Measurements from ENCODE around the gene COQ7. TPM values are rescaled to one million over a fixed set of nuclear protein-coding genes. Genes with fewer than 3 reads are reported as not detected.

The COQ7 gene
- total and polyA plus RNA-seq, 10 donors: 6.6 to 23.4 (median 13.0) TPM

DNA sequence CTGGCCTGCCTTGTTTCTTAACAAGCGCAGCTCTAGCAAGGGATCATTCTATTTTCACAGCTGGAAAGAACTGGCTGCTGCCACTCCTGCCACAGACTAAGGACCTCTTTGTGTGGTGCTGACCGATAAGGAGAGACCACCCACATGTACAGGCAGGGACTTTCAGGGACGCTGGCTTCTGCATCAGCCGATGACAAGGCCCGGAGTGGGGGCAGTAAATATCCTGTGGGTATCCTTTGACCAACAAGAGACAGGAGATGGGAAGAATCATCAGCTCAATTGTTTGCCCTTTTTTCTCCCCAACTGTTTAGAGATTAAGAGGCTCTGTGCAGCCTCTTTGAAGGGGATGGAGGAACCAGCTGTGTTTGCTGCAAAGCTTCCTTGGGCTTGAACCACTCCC, 37.2 kb downstream of the COQ7 start:
- intact Hi-C loops (cut with DNase I; ENCODE audit: low total_unique reads): no loop called here
- 80 to 90% (median 83%) methylated on average over 5 of the region's 5 CpGs for WGBS, 5 donors

DNA sequence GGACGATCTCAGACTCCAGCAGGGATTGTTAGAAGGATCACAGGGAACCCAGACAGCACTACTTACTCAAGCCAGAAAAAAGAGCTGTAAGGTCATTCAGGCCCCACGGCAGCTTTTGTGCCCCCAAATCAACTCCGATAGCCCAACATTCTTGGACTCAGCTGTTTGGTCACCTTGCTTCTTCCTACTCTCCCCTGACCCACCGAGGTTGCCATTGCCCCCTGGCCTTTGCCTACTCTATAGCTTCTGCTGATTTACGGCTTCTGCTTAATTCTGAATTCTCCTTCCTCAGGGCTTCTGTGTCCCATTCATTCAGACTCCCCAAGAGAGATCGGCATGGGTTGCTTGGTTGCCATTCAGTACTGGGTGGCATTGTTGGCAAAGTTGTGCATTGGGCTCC, 37.7 kb downstream of the COQ7 start:
- DNase-seq: no peak
- no peak overlapping the region for H3K27ac ChIP-seq
- intact Hi-C loops (cut with DNase I; ENCODE audit: low total_unique reads): no loop called here
- no peaks in the 10 kb centered on the region for H3K27me3 ChIP-seq (replicated peaks in 1 of 7)
- no peak overlapping the region for H3K4me3 ChIP-seq
- peaks cover 0 to 2% (median 0%) of the 10 kb centered on the region in 8 donors for H3K9me3 ChIP-seq
- TF ChIP-seq, protein P1, sequence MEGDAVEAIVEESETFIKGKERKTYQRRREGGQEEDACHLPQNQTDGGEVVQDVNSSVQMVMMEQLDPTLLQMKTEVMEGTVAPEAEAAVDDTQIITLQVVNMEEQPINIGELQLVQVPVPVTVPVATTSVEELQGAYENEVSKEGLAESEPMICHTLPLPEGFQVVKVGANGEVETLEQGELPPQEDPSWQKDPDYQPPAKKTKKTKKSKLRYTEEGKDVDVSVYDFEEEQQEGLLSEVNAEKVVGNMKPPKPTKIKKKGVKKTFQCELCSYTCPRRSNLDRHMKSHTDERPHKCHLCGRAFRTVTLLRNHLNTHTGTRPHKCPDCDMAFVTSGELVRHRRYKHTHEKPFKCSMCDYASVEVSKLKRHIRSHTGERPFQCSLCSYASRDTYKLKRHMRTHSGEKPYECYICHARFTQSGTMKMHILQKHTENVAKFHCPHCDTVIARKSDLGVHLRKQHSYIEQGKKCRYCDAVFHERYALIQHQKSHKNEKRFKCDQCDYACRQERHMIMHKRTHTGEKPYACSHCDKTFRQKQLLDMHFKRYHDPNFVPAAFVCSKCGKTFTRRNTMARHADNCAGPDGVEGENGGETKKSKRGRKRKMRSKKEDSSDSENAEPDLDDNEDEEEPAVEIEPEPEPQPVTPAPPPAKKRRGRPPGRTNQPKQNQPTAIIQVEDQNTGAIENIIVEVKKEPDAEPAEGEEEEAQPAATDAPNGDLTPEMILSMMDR (IDR thresholded peaks at IDR 0.05 in 8 of 11, conservative IDR thresholded peaks at IDR 0.05 in 3 of 11): no peak
- TF ChIP-seq POLR2A (IDR thresholded peaks at IDR 0.05): no peak
- TF ChIP-seq POLR2AphosphoS5 (IDR thresholded peaks at IDR 0.05): no peak
- WGBS, 5 donors: 83 to 93% (median 84%) methylated on average over 6 of the region's 6 CpGs
- H3K36me3 ChIP-seq: no peaks in the 10 kb centered on the region
- peaks cover 0 to 8% (median 0%) of the 10 kb centered on the region in 6 donors for H3K4me1 ChIP-seq

More for the DNA sequence above, 37.2 kb downstream of the COQ7 start:
- Histone ChIP-seq H3K27ac (no peak overlapping the region), H3K4me1 (peaks cover 0 to 8% (median 0%) of the 10 kb centered on the region in 6 donors), H3K36me3 (no peaks in the 10 kb centered on the region), H3K27me3 (replicated peaks in 1 of 7) (no peaks in the 10 kb centered on the region), H3K9me3 (peaks cover 0 to 5% (median 0%) of the 10 kb centered on the region in 8 donors), H3K4me3 (no peak overlapping the region)
- TF ChIP-seq, protein P1 (IDR thresholded peaks at IDR 0.05 in 8 of 11, conservative IDR thresholded peaks at IDR 0.05 in 3 of 11): no peak
- no peak for TF ChIP-seq POLR2A (IDR thresholded peaks at IDR 0.05)
- no peak for TF ChIP-seq POLR2AphosphoS5 (IDR thresholded peaks at IDR 0.05)
- no peak for DNase-seq

DNA sequence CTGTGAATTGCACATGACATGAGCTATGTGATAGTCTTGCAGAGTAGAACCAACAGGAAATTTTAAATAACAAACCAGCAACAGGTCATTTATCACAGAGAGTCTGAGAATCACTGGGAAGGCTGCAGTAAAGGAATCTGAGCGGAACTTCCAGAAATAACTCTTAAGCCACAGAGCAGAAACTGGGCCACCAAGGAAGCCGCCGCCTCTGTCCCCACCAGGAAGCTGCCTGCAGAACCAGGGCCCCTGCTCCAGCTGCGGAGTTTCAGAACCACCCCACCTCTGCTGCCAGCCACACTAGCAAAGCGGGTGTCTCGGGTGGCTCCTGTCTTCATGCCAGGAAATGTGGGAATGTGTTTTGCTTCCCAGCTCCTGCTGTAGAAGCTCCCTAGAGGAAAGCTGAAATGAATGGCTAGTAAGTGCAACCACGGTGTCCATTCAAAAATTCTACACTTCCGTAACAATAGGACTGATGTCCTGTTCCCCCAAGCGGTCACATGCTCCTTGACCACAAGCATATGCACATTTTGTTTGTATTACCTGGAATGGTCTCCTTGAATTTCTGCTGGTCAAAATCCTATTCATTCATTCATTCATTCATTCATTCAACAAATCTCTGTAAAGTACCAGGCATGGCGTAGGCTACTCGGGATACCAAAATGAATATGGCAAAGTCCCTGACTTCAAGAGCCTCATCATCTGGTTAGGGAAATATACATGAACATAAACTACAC, 38.6 kb downstream of the COQ7 start:
- TF ChIP-seq POLR2AphosphoS5 (IDR thresholded peaks at IDR 0.05) (no peak), POLR2A (IDR thresholded peaks at IDR 0.05) (no peak)
- TF ChIP-seq, protein P1 (IDR thresholded peaks at IDR 0.05 in 8 of 11, conservative IDR thresholded peaks at IDR 0.05 in 3 of 11): no peak
- Histone ChIP-seq H3K4me1 (peaks cover 0 to 8% (median 0%) of the 10 kb centered on the region in 6 donors), H3K36me3 (no peaks in the 10 kb centered on the region), H3K9me3 (no peaks in the 10 kb centered on the region), H3K4me3 (no peak overlapping the region), H3K27ac (no peak overlapping the region), H3K27me3 (replicated peaks in 1 of 7) (no peaks in the 10 kb centered on the region)
- DNase-seq: no peak
- intact Hi-C loops (cut with DNase I; ENCODE audit: low total_unique reads): no loop called here
- 53 to 76% (median 63%) methylated on average over 11 of the region's 11 CpGs for WGBS, 5 donors

DNA sequence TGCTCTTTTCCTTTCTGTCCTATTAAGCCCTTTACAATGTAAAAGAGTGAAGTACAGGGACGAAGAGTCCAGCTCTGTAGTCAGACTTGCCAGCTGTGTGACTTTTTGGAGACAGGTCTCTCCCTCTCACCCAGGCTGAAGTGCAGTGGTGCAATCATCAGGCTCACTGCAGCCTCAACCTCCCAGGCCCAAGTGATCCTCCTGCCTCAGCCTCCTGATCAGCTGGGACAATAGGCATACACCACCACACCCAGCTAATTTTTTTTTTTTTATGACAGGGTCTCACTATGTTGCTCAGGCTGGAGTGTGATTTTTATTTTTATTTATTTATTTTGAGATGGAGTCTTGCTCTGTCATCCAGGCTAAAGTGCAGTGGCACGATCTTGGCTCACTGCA, 39.2 kb downstream of the COQ7 start:
- DNase-seq: no peak
- WGBS, 5 donors: 85 to 97% (median 93%) methylated on average over 2 of the region's 2 CpGs
- Histone ChIP-seq H3K9me3 (no peaks in the 10 kb centered on the region), H3K4me1 (peaks cover 0 to 8% (median 0%) of the 10 kb centered on the region in 6 donors), H3K36me3 (no peaks in the 10 kb centered on the region), H3K4me3 (no peak overlapping the region), H3K27me3 (replicated peaks in 1 of 7) (no peaks in the 10 kb centered on the region), H3K27ac (no peak overlapping the region)
- intact Hi-C loops (cut with DNase I; ENCODE audit: low total_unique reads): no loop called here
- TF ChIP-seq POLR2AphosphoS5 (IDR thresholded peaks at IDR 0.05): no peak
- TF ChIP-seq POLR2A (IDR thresholded peaks at IDR 0.05): no peak
- TF ChIP-seq, protein P1 (IDR thresholded peaks at IDR 0.05 in 8 of 11, conservative IDR thresholded peaks at IDR 0.05 in 3 of 11): no peak

Measured in spleen (tissue), 11 donors.